Measurements from ENCODE around the gene CDK6. TPM values are rescaled to one million over a fixed set of nuclear protein-coding genes. Genes with fewer than 3 reads are reported as not detected.

The CDK6 gene
- total RNA-seq, 1 donor from 2014 or later: 7.3 TPM

GRCh38 chr7:92732316-92733036 is 103.9 kb downstream of the CDK6 start:
- Histone ChIP-seq H3K9me3 (no peaks in the 10 kb centered on the region), H3K27me3 (no peaks in the 10 kb centered on the region), H3K4me3 (no peak overlapping the region), H3K36me3 (no peaks in the 10 kb centered on the region), H3K27ac (no peak overlapping the region), H3K4me1 (peaks cover 0 to 8% of the 10 kb centered on the region in 2 donors)
- intact Hi-C loops (cut with DNase I): no loop called here
- no peak for TF ChIP-seq CTCF (IDR thresholded peaks at IDR 0.05)
- no peak for DNase-seq (ENCODE audit: low spot score in 2 of 2)

- H3K36me3 ChIP-seq: no peaks in the 10 kb centered on the region
- no peak overlapping the region for H3K27ac ChIP-seq
Observed at GRCh38 chr7:92731335-92732063, 104.9 kb downstream of the CDK6 start.

GRCh38 chr7:92730808-92731207 is 105.6 kb downstream of the CDK6 start:
- H3K27ac ChIP-seq: no peak overlapping the region
- H3K4me3 ChIP-seq: no peak overlapping the region
- no peaks in the 10 kb centered on the region for H3K27me3 ChIP-seq
- peaks cover 0 to 8% of the 10 kb centered on the region in 2 donors for H3K4me1 ChIP-seq
- TF ChIP-seq CTCF (IDR thresholded peaks at IDR 0.05): no peak
- H3K9me3 ChIP-seq: no peaks in the 10 kb centered on the region
- DNase-seq (ENCODE audit: low spot score in 2 of 2): no peak
- intact Hi-C loops (cut with DNase I): no loop called here
- no peaks in the 10 kb centered on the region for H3K36me3 ChIP-seq

More at GRCh38 chr7:92731335-92732063, 104.9 kb downstream of the CDK6 start:
- Histone ChIP-seq H3K27me3 (no peaks in the 10 kb centered on the region), H3K4me3 (no peak overlapping the region), H3K4me1 (peaks cover 0 to 8% of the 10 kb centered on the region in 2 donors), H3K9me3 (no peaks in the 10 kb centered on the region)
- no peak for TF ChIP-seq CTCF (IDR thresholded peaks at IDR 0.05)
- DNase-seq (ENCODE audit: low spot score in 2 of 2): no peak
- intact Hi-C loops (cut with DNase I): no loop called here

- TF ChIP-seq CTCF (IDR thresholded peaks at IDR 0.05): no peak
Observed at GRCh38 chr7:92729751-92730150, 106.6 kb downstream of the CDK6 start.

GRCh38 chr7:92729172-92729571 is 107.2 kb downstream of the CDK6 start:
- Histone ChIP-seq H3K4me1 (peaks cover 0 to 8% of the 10 kb centered on the region in 2 donors), H3K36me3 (peaks cover 0 to 8% of the 10 kb centered on the region in 2 donors), H3K4me3 (no peak overlapping the region), H3K9me3 (no peaks in the 10 kb centered on the region), H3K27ac (no peak overlapping the region), H3K27me3 (no peaks in the 10 kb centered on the region)
- intact Hi-C loops (cut with DNase I): no loop called here
- TF ChIP-seq CTCF (IDR thresholded peaks at IDR 0.05): no peak
- no peak for DNase-seq (ENCODE audit: low spot score in 2 of 2)

More at GRCh38 chr7:92729751-92730150, 106.6 kb downstream of the CDK6 start:
- Histone ChIP-seq H3K27ac (no peak overlapping the region), H3K27me3 (no peaks in the 10 kb centered on the region), H3K4me1 (peaks cover 0 to 8% of the 10 kb centered on the region in 2 donors), H3K4me3 (no peak overlapping the region), H3K36me3 (peaks cover 0 to 7% of the 10 kb centered on the region in 2 donors), H3K9me3 (no peaks in the 10 kb centered on the region)
- no peak for DNase-seq (ENCODE audit: low spot score in 2 of 2)
- intact Hi-C loops (cut with DNase I): no loop called here

Data from ascending aorta (tissue), 2 donors.